ENCODE measurements around the gene CAND1. TPM values are rescaled to one million over a fixed set of nuclear protein-coding genes. Genes with fewer than 3 reads are reported as not detected.

CAND1 gene
- total and polyA plus RNA-seq, 12 donors: 13.3 to 165 (median 84.4) TPM

- no peak for DNase-seq
- intact Hi-C loops (cut with DNase I): no loop called here
- Histone ChIP-seq H3K27ac (no peak overlapping the region), H3K9me3 (replicated peaks in 1 of 3) (no peaks in the 10 kb centered on the region), H3K4me1 (replicated peaks in 1 of 2) (peaks cover 0 to 2% of the 10 kb centered on the region in 2 donors), H3K36me3 (replicated peaks in 1 of 2) (peaks cover 3 to 15% of the 10 kb centered on the region in 2 donors), H3K4me3 (no peak overlapping the region), H3K27me3 (no peaks in the 10 kb centered on the region)
- TF ChIP-seq POLR2A (IDR thresholded peaks at IDR 0.05) (no peak), CTCF (IDR thresholded peaks at IDR 0.05) (no peak)
- 95 to 100% (median 98%) methylated on average over 2 of the region's 2 CpGs for WGBS, 4 donors
These were observed 21.2 kb downstream of the CAND1 start for GRCh38 chr12:67290378-67290777.

GRCh38 chr12:67299526-67299925 lies 30.4 kb downstream of the CAND1 start:
- Histone ChIP-seq H3K4me3 (no peak overlapping the region), H3K36me3 (replicated peaks in 1 of 2) (peaks cover 0 to 38% of the 10 kb centered on the region in 2 donors), H3K27me3 (no peaks in the 10 kb centered on the region), H3K27ac (no peak overlapping the region), H3K4me1 (replicated peaks in 1 of 2) (peaks cover 12 to 17% of the 10 kb centered on the region in 2 donors), H3K9me3 (replicated peaks in 1 of 3) (no peaks in the 10 kb centered on the region)
- intact Hi-C loops (cut with DNase I): no loop called here
- DNase-seq: no peak
- WGBS, 4 donors: 31 to 42% (median 36%) methylated on average over 2 of the region's 2 CpGs
- TF ChIP-seq POLR2A (IDR thresholded peaks at IDR 0.05): no peak
- TF ChIP-seq CTCF (IDR thresholded peaks at IDR 0.05): no peak

GRCh38 chr12:67299926-67300325 lies 30.8 kb downstream of the CAND1 start:
- Histone ChIP-seq H3K9me3 (replicated peaks in 1 of 3) (no peaks in the 10 kb centered on the region), H3K4me3 (no peak overlapping the region), H3K27me3 (no peaks in the 10 kb centered on the region), H3K27ac (peak overlapping the region in 1 of 5 donors; percentile 43), H3K4me1 (replicated peaks in 1 of 2) (peaks cover 12 to 17% of the 10 kb centered on the region in 2 donors), H3K36me3 (replicated peaks in 1 of 2) (peaks cover 0 to 38% of the 10 kb centered on the region in 2 donors)
- no peak for DNase-seq
- TF ChIP-seq CTCF (IDR thresholded peaks at IDR 0.05) (no peak), POLR2A (IDR thresholded peaks at IDR 0.05) (no peak)
- WGBS, 4 donors: 35 to 60% (median 41%) methylated on average over 4 of the region's 4 CpGs
- intact Hi-C loops (cut with DNase I): no loop called here

- DNase-seq: no peak
- H3K27me3 ChIP-seq: no peaks in the 10 kb centered on the region
- no peaks in the 10 kb centered on the region for H3K9me3 ChIP-seq (replicated peaks in 1 of 3)
- TF ChIP-seq CTCF (IDR thresholded peaks at IDR 0.05) (no peak), POLR2A (IDR thresholded peaks at IDR 0.05) (no peak)
- intact Hi-C loops (cut with DNase I): no loop called here
- 94 to 99% (median 97%) methylated on average over 7 of the region's 7 CpGs for WGBS, 4 donors
- peaks cover 12 to 17% of the 10 kb centered on the region in 2 donors for H3K4me1 ChIP-seq (replicated peaks in 1 of 2)
- H3K4me3 ChIP-seq: no peak overlapping the region
- no peak overlapping the region for H3K27ac ChIP-seq
- peaks cover 0 to 43% of the 10 kb centered on the region in 2 donors for H3K36me3 ChIP-seq (replicated peaks in 1 of 2)
These were observed 33.0 kb downstream of the CAND1 start for GRCh38 chr12:67302162-67302561.
